ENCODE measurements around the gene CIC. TPM values are rescaled to one million over a fixed set of nuclear protein-coding genes. Genes with fewer than 3 reads are reported as not detected.

Gene CIC
- total and polyA plus RNA-seq, 2 of the 13 experiments (the other 11 are each of a cell fraction or from before 2014, with no cell fraction given): 5.9 to 8.0 TPM

DNA sequence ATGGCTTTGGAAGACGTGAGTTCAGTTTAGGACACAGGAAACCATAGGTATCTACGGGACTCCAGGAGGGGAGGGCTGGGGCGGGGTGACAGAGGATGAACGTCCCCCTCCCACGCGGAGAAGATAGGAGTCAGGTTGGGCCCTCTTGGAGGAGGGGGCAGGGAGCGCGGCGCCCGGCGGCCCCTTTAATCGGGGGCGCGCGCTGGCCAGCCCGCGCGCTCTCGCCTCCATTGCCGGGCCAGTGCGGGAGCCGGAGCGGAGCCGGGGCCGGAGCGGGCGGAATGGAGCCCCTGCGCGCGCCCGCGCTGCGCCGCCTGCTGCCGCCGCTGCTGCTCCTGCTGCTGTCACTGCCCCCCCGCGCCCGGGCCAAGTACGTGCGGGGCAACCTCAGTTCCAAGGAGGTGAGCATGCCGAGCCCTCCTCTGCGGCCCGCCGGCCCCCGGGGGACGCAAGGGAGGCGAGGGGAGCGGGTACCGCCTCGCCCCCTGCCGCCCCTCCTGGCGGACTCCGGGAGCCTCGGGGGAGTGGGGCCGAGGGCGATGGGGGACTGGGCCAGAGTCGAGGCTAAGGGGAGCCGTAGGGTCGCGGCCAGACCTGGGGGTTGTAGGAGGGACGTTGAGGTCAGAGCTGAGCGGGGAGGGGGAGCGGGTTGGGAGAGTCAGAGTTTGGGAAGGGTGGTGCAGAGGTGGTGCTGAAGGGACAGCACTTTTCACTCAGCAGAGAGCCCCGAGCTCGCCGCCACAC is 44.2 kb downstream of the CIC start, which contains the start of gene TMEM145 (continued):
- TF ChIP-seq, protein P1, sequence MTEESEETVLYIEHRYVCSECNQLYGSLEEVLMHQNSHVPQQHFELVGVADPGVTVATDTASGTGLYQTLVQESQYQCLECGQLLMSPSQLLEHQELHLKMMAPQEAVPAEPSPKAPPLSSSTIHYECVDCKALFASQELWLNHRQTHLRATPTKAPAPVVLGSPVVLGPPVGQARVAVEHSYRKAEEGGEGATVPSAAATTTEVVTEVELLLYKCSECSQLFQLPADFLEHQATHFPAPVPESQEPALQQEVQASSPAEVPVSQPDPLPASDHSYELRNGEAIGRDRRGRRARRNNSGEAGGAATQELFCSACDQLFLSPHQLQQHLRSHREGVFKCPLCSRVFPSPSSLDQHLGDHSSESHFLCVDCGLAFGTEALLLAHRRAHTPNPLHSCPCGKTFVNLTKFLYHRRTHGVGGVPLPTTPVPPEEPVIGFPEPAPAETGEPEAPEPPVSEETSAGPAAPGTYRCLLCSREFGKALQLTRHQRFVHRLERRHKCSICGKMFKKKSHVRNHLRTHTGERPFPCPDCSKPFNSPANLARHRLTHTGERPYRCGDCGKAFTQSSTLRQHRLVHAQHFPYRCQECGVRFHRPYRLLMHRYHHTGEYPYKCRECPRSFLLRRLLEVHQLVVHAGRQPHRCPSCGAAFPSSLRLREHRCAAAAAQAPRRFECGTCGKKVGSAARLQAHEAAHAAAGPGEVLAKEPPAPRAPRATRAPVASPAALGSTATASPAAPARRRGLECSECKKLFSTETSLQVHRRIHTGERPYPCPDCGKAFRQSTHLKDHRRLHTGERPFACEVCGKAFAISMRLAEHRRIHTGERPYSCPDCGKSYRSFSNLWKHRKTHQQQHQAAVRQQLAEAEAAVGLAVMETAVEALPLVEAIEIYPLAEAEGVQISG (CRISPR knock-in tag; IDR thresholded peaks at IDR 0.05): peak; percentile 45; the same call in 1 of the 2 replicates
- TF ChIP-seq THAP11 (CRISPR knock-in tag; IDR thresholded peaks at IDR 0.05) (no peak), ZNF512 (CRISPR knock-in tag; IDR thresholded peaks at IDR 0.05) (no peak), ZKSCAN1 (IDR thresholded peaks at IDR 0.05; ENCODE audit: low read length) (no peak), RCOR2 (CRISPR knock-in tag; IDR thresholded peaks at IDR 0.05) (no peak), ZNF674 (CRISPR knock-in tag; IDR thresholded peaks at IDR 0.05; ENCODE audit: low read depth) (no peak), PCBP1 (IDR thresholded peaks at IDR 0.05; ENCODE audit: borderline replicate concordance, low read depth, low read length) (no peak), PHF20 (CRISPR knock-in tag; IDR thresholded peaks at IDR 0.05) (0 out of 2 replicates have a peak, but pooled peaks have one; percentile 26), CCDC6 (CRISPR knock-in tag; IDR thresholded peaks at IDR 0.05) (no peak), TFDP1 (CRISPR knock-in tag; IDR thresholded peaks at IDR 0.05; ENCODE audit: borderline replicate concordance) (no peak), XRCC5 (optimal IDR thresholded peaks at IDR 0.05; ENCODE audit: low read length) (no peak), KDM1A (CRISPR knock-in tag; IDR thresholded peaks at IDR 0.05) (no peak), MEF2D (CRISPR knock-in tag; IDR thresholded peaks at IDR 0.05) (no peak), BRCA1 (CRISPR knock-in tag; IDR thresholded peaks at IDR 0.05) (no peak), NPAS2 (CRISPR knock-in tag; IDR thresholded peaks at IDR 0.05; ENCODE audit: borderline replicate concordance) (no peak), ZNF687 (CRISPR knock-in tag; IDR thresholded peaks at IDR 0.05) (peak; percentile 70), ATAD3A (CRISPR knock-in tag; IDR thresholded peaks at IDR 0.05) (no peak), CHCHD3 (CRISPR knock-in tag; IDR thresholded peaks at IDR 0.05) (no peak)
- TF ChIP-seq, protein P2, sequence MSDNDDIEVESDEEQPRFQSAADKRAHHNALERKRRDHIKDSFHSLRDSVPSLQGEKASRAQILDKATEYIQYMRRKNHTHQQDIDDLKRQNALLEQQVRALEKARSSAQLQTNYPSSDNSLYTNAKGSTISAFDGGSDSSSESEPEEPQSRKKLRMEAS (IDR thresholded peaks at IDR 0.05): peak; percentile 36; the same call in 1 of the 2 replicates
